ENCODE results near the gene DNAH10.
A peak's percentile ranks its signal among the peaks of the same experiment; 100 is the strongest.

Gene DNAH10

DNA sequence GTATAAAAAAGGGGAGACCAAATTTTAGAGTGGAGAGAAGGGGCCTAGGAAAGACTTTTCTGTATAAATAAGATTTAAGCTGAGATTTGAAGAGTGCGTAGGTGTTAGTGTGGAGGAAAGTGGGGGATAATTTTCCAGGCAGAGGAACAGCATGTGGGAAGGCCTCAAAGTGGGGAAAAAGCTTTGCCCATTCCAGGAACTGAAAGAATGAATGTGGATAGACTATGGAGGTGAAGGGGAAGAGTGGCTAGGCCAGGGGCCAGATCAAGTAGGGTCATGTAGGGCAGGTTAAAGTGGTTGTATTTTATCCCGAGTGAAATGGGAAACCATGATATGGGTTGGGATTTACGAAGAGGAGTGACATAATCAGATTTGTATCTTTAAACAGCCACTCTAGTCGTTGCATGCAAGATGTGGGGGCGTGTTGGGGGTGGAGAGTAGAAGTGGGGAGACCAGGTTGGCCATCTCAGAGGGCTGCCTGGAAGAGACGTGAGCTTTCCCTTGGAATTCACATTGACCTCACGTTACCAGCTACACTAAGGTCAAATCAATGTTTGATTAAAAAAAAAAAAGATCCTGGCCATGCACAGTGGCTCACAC lies 214.2 kb downstream of the DNAH10 start:
- no peak for DNase-seq

DNA sequence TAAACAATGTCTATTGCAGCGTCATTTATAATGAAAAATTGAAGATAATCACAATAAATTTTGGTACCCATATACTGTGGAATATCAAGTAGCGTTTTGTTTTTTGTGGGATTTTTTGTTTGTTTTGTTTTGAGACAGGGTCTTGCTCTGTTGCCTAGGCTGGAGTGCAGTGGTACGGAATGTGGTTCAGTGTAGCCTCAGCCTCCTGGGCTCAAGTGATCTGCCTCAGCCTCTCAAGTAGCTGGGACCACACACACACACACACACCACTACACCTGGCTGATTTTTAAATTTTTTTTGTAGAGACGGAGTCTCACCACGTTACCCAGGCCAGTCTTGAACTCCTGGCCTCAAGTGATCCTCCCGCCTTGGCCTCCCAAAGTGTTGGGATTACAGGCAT lies 217.5 kb downstream of the DNAH10 start:
- no peak for DNase-seq

DNA sequence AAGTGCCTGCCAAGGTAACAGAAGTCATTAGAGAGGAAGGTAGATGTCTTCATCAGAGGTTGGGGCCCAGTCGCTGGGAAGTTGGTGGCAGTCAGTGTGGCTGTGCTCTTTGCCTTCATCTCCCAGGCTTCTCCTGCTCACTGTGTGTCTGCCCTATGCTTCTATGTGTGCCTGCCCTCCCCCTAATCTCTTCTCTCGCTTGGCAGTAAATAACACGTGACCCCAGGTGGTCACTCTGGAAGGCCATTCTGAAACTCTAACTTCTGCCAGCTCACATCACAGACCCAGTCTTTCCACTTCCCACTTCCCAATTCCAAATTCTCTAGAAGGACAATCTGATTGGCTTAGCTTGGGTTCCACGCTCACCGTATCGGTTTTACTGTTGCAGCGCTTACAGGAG lies 220.2 kb downstream of the DNAH10 start:
- no peak for DNase-seq

DNA sequence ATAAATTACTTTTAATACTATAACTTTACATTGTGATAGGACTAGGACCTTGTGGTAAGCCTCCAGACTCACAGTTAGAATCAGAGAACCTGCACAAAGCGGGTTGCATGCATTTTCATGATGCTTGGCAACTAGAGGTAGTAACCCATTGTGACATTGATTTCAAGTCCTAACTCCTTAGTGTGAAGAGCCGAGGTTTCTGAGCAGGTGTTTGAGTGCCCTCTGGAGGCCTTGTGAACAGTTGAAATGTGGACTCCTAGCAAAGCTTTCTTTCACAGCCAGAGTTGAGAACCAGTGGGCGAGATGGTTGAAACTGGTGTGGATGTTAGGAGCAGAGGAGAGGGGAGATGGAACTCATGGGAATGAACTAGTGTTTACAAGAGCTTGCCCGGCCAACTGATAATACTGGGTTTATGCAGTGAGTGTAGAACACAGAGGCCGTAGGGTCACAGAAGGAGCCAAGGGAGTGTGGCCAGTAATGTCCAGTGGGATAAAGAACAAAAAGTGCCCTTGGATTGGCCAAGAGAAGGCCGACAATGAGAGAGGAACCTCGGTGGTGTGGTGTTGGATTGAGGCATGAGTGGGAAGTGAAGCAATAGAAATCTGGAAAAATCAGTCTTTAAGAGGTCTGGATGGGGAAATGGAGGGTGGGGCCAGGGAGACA lies 221.9 kb downstream of the DNAH10 start:
- DNase-seq, result peak; percentile 53

DNA sequence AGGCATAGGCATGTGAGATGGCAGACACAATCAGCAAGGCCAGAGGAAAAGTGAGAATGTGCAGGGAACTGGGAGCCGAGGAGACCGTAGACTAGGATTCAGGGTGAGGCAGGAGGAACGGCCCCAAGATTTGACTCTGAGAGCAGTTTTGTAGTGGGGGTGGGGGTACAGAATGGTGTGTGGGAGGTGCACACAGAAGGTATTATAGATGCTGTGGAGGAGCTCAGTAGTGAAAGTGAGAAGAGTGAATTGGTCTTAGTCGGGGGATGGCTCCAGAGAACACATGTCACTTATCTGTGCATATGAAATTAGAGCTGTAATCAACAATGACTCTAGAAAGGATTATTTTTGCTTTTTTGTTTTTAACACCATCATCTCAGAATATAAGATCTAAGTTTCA lies 222.8 kb downstream of the DNAH10 start:
- no peak for DNase-seq

Data from NCI-H2171 treated with DMSO at 0.1 percent for 48 hours (cell line).